A673 (cell line): ENCODE measurements around the gene HOXD8. TPM values are rescaled to one million over a fixed set of nuclear protein-coding genes. Genes with fewer than 3 reads are reported as not detected.
A peak's percentile ranks its signal among the peaks of the same experiment; 100 is the strongest.

Experiments
- BruUV-seq: library from RNA; stranded (reverse); fragments of 400-500 nt; replicated peaks from 2 replicates; lab custom pipeline; 2021; lab: Mats Ljungman, UMichigan
- CTCF ChIA-PET: fragments of 300-600 bp; sonication (Branson Sonifier 250); formaldehyde crosslinking; loops from one replicate; lab custom pipeline; 2022; ENCODE audit warnings: antibody characterized with exemption; lab: Charles Lee
- POLR2A ChIA-PET: fragments of 300-600 bp; sonication (Branson Sonifier 250); formaldehyde crosslinking; loops from one replicate; lab custom pipeline; 2022; ENCODE audit warnings: antibody characterized with exemption; ENCODE audit not compliant: low non-redundant PET; lab: Charles Lee
- DNase-seq: peaks from one replicate; pipeline ENCODE4 v3.0.0-alpha.2; 2015; ENCODE audit warnings: low spot score
- H3K27ac ChIP-seq: fragments of 200-600 bp; sonication (generic); 2 replicates; pipeline ENCODE4 v1.5.1; 2016; ENCODE audit warnings: mixed run types, low read depth, mild to moderate bottlenecking, mixed read lengths, antibody characterized with exemption, low read length; ENCODE audit not compliant: poor library complexity, severe bottlenecking
- H3K27me3 ChIP-seq: fragments of 200-600 bp; sonication (generic); replicated peaks from 2 replicates; pipeline ENCODE4 v1.6.1; 2017; ENCODE audit warnings: mixed run types, low read depth, mild to moderate bottlenecking, mixed read lengths, antibody characterized with exemption, low read length; ENCODE audit not compliant: insufficient read depth, poor library complexity
- H3K36me3 ChIP-seq: fragments of 200-600 bp; sonication (generic); 2 replicates; pipeline ENCODE4 v1.6.1; 2016; ENCODE audit warnings: mixed run types, mild to moderate bottlenecking, mixed read lengths, antibody characterized with exemption, low read length; ENCODE audit not compliant: insufficient read depth, poor library complexity, severe bottlenecking
- H3K4me1 ChIP-seq: fragments of 200-600 bp; sonication (generic); 2 replicates; pipeline ENCODE4 v1.6.1; 2017; ENCODE audit warnings: mixed run types, mild to moderate bottlenecking, mixed read lengths, antibody characterized with exemption, low read length; ENCODE audit not compliant: insufficient read depth, poor library complexity, severe bottlenecking
- H3K4me3 ChIP-seq: fragments of 200-600 bp; sonication (generic); 2 replicates; pipeline ENCODE4 v1.5.1; 2016; ENCODE audit warnings: low read depth, mixed run types, mild to moderate bottlenecking, mixed read lengths, low read length; ENCODE audit not compliant: poor library complexity, severe bottlenecking
- H3K9me3 ChIP-seq: fragments of 200-600 bp; sonication (generic); 2 replicates; pipeline ENCODE4 v1.6.1; 2016; ENCODE audit warnings: mixed run types, low read depth, mild to moderate bottlenecking, mixed read lengths, antibody characterized with exemption, low read length; ENCODE audit not compliant: poor library complexity, severe bottlenecking
- EZH2 ChIP-seq: fragments of 200-600 bp; sonication (generic); IDR thresholded peaks from 2 replicates; pipeline ENCODE4 v1.6.1; 2017; ENCODE audit warnings: borderline replicate concordance, low read depth, mild to moderate bottlenecking, mixed read lengths, antibody characterized with exemption, low read length; ENCODE audit not compliant: poor library complexity, severe bottlenecking
- intact Hi-C: fragments of 100-400 bp; cut with micrococcal nuclease; formaldehyde crosslinking; loops from one replicate; pipeline ENCODE4 v1.10.0; 2022; ENCODE audit not compliant: unreplicated experiment
- total RNA-seq: library from RNA; stranded (reverse); gene quantifications from 2 replicates; pipeline ENCODE4 v1.2.3, GENCODE V29; 2021
- TF ChIP-seq, protein P1 (sequence below): fragments of 300-800, 200-600 bp; sonication (generic); conservative IDR thresholded peaks from 2 replicates; pipeline ENCODE4 v1.5.1; 2017; ENCODE audit warnings: low read depth, mild to moderate bottlenecking, antibody characterized with exemption, low read length, moderate library complexity, mixed read lengths

Gene HOXD8
- total RNA-seq, 1 experiment from 2014 or later, result 56.8 TPM

DNA sequence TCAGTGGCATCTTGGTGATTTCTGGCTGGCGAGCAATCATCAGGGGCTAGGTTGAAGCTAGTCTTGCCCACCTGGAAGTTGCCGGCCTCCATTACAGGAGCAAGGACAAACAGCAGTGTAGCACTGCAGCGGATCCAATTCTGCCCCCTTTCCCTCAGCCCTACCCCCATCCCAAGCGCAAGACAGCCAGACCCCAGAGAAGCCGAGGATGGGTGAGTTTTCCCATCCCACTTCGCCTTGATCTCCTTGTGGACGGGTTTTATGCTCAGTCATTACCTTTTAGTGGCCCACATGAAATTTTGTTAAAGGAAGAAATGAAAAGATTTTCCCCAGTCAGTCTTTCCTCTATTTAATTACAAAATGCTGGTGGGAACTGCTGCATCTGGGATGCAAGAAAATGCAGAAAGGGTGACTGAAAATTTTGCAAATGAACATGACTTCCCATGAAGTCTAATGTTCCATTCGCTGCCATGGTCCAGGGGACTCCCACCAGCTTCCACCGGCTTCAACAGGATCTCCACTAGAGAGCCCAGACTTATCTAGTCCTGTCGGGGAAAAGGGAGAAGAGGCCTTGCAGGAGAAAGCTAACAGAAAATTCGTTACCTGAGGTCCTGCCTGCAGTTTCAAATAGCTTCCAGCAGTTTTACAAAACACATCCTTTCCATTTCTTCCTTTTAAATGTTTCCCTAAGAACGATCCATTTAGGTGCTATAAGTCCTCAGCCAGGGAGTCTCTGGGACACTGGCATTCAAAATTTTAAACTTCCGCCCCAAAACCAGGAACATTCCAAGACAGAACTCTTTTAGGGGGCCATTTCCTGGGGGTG lies 8.9 kb upstream of the HOXD8 start:
- Histone ChIP-seq H3K4me3 (peak overlapping the region; percentile 71), H3K36me3 (peaks cover 76% of the 10 kb centered on the region), H3K27me3 (no peaks in the 10 kb centered on the region), H3K9me3 (no peaks in the 10 kb centered on the region), H3K4me1 (peaks cover 52% of the 10 kb centered on the region), H3K27ac (peak overlapping the region; percentile 98)
- DNase-seq, result peak; percentile 50
- no TSS peak for BruUV-seq
- CTCF ChIA-PET, result interaction anchor here (0.6 to 2.1 kb wide), 3 partner anchors 9 to 1023 kb away, joined by 3 to 7 read pairs (median 3); no protein-coding TSS in a partner anchor
- intact Hi-C loops, result loop anchor here (10.0 kb wide), 1 partner anchor 1634 kb away; no protein-coding TSS in a partner anchor
- TF ChIP-seq EZH2, result no peak
- TF ChIP-seq, protein P1, sequence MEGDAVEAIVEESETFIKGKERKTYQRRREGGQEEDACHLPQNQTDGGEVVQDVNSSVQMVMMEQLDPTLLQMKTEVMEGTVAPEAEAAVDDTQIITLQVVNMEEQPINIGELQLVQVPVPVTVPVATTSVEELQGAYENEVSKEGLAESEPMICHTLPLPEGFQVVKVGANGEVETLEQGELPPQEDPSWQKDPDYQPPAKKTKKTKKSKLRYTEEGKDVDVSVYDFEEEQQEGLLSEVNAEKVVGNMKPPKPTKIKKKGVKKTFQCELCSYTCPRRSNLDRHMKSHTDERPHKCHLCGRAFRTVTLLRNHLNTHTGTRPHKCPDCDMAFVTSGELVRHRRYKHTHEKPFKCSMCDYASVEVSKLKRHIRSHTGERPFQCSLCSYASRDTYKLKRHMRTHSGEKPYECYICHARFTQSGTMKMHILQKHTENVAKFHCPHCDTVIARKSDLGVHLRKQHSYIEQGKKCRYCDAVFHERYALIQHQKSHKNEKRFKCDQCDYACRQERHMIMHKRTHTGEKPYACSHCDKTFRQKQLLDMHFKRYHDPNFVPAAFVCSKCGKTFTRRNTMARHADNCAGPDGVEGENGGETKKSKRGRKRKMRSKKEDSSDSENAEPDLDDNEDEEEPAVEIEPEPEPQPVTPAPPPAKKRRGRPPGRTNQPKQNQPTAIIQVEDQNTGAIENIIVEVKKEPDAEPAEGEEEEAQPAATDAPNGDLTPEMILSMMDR, result no peak
- POLR2A ChIA-PET, result interaction anchor here (0.6 kb wide), 1 partner anchor 10 kb away, joined by 5 read pairs; no protein-coding TSS in a partner anchor

DNA sequence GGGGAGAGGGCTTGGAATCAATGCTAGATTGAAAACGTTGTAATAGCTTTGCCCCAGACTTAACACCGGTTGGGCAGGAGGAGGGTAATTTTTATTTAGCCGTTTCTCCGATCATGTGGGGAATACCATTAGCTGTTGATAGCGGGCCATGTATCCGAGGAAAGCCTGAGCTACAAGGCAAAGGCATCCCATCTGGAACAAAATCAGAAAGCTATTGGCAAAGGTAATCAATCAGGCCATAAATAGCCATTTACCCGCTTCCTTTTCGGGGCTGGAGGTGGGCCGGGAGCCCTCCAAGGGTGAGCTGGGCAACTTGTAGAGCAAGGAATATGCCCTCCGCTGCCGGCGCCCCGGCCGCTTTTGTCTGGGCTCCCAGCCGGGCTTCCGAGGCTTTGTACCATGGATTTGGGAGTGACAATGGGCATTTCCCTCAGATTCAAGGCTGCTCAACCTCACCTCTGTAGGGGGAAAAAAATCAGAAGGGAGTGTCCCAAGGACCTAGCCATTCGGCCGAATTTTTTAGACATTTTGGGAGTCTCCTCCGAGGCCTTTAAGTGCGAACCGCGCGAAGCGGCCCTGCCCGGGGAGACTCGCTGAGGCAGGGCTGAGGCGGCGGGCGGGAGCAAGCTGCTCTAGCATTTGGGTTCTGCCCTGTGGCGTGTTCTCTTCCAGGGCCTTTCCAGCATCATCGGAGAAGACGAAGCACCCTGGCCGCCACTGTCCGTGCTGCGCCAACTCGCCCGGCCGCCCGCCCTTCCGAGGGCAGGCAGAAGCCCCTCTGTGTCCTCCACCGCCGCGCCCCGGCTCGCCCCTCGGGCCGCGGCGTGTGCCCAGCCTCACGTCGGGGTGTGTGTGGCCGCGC lies 8.1 kb upstream of the HOXD8 start:
- DNase-seq, result peak; percentile 61
- H3K4me3 ChIP-seq, result peak overlapping the region; percentile 71
- peaks cover 60% of the 10 kb centered on the region for H3K4me1 ChIP-seq
- intact Hi-C loops, result loop anchor here (10.0 kb wide), 1 partner anchor 1633 kb away; no protein-coding TSS in a partner anchor
- peaks cover 73% of the 10 kb centered on the region for H3K36me3 ChIP-seq
- CTCF ChIA-PET, result interaction anchor here (0.6 to 2.1 kb wide), 2 partner anchors 10 to 1022 kb away, joined by 3 to 7 read pairs; no protein-coding TSS in a partner anchor
- H3K27me3 ChIP-seq, result no peaks in the 10 kb centered on the region
- no TSS peak for BruUV-seq
- POLR2A ChIA-PET, result interaction anchor here (0.6 to 0.7 kb wide), 2 partner anchors 584 to 955 kb away, joined by 3 read pairs; no protein-coding TSS in a partner anchor
- H3K9me3 ChIP-seq, result no peaks in the 10 kb centered on the region
- H3K27ac ChIP-seq, result peak overlapping the region; percentile 98
- TF ChIP-seq EZH2, result no peak
- TF ChIP-seq, protein P1, result no peak

DNA sequence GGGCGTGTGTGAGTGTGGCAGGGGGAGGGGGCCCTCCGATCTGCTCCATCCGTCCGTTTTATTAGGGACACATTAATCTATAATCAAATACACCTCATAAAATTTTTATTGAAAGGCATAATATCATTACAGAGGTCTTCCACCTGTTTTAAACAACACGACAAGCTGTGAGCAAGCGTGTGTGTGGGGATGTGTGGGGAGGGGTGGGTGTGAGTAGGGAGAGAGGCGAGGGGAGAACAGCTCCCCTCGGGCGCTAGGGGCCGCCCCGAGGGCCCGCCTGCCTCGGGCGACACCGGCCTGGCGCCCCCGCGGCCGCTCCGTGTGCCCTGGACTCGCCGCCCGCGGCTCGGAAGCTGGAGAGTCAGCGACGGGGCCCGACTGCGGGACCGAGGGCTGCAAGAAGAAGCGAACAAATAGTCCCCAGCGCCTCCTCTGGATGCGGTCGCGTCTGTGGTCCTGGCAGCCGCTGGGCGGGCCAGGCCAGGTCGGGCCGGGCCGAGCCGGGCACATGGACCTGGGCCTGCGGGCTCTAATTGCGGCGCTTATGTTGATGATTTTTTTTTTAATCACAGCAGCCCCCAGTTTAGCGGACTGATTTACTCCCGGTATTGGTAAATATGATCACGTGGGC lies 7.3 kb upstream of the HOXD8 start:
- intact Hi-C loops, result loop anchor here (10.0 kb wide), 1 partner anchor 1633 kb away; no protein-coding TSS in a partner anchor
- CTCF ChIA-PET, result interaction anchor here (0.6 to 2.1 kb wide), 5 partner anchors 11 to 532 kb away, joined by 3 to 8 read pairs (median 4); no protein-coding TSS in a partner anchor
- Histone ChIP-seq H3K36me3 (peaks cover 66% of the 10 kb centered on the region), H3K4me3 (peak overlapping the region; percentile 71), H3K9me3 (no peaks in the 10 kb centered on the region), H3K4me1 (peaks cover 62% of the 10 kb centered on the region), H3K27ac (peak overlapping the region; percentile 98), H3K27me3 (no peaks in the 10 kb centered on the region)
- BruUV-seq, result no TSS peak
- DNase-seq, result no peak
- POLR2A ChIA-PET, result interaction anchor here (0.7 kb wide), 2 partner anchors 803 to 955 kb away, joined by 3 to 8 read pairs; no protein-coding TSS in a partner anchor
- TF ChIP-seq, protein P1, result 0 out of 2 replicates have a peak, but pooled peaks have one; percentile 17
- TF ChIP-seq EZH2, result no peak
